ENCODE results near the gene SLC26A1. TPM values are rescaled to one million over a fixed set of nuclear protein-coding genes. Genes with fewer than 3 reads are reported as not detected.

The SLC26A1 gene
- total RNA-seq, 2 experiments from 2014 or later: not detected

Other genes starting within 250 kb of the SLC26A1 start
- gene CPLX1, start 167.3 kb downstream of the SLC26A1 start, total RNA-seq: 1 to 10 TPM; 1.5 TPM
- 100 to 1,000 TPM; 130 to 131 TPM for gene GAK, start 61.1 kb downstream of the SLC26A1 start, total RNA-seq
- gene TMEM175, start 60.9 kb downstream of the SLC26A1 start, total RNA-seq: 10 to 100 TPM; 51.3 to 57.7 TPM
- gene DGKQ, start 19.8 kb downstream of the SLC26A1 start, total RNA-seq: 10 to 100 TPM; 17.6 to 19.2 TPM
- gene IDUA, start 6.4 kb downstream of the SLC26A1 start, total RNA-seq: 10 to 100 TPM; 70.2 to 77.8 TPM
- 10 to 100 TPM; 21.8 to 25.0 TPM for gene FGFRL1, start 18.2 kb upstream of the SLC26A1 start, total RNA-seq
- 1 to 10 TPM; 5.6 to 8.3 TPM for gene RNF212, start 120.2 kb upstream of the SLC26A1 start, total RNA-seq
- gene SPON2, start 179.2 kb upstream of the SLC26A1 start, total RNA-seq: 10 to 100 TPM; 12.8 to 15.7 TPM

Data from CD4-positive, alpha-beta T cell (primary cell).